Measurements from ENCODE around the gene AUP1.
"Not testable (repeated sequence)": the region's sequence is repeated elsewhere in the genome, so short reads cannot be mapped to it uniquely, and the experiment has no call there.

Gene AUP1

DNA sequence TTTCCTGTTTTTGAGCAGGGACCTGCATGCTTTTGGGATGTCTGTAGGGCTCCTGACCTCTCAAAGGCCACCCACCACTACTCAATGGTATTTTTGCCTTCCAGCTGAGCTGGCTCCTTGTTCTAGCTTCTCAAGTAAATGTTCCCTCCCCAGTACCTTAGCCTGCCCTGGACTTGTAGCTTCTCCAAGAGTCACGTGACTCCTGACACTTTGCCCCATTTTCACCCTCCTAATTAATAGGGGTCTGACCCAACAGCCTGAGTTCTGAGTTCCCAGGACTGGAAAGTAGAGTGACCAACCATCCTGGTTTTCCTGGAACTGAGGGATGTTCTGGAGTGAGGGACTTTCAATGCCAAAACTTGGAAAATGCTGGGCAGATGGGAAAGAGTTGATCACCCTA, 34.1 kb downstream of the AUP1 start:
- no peak for DNase-seq

DNA sequence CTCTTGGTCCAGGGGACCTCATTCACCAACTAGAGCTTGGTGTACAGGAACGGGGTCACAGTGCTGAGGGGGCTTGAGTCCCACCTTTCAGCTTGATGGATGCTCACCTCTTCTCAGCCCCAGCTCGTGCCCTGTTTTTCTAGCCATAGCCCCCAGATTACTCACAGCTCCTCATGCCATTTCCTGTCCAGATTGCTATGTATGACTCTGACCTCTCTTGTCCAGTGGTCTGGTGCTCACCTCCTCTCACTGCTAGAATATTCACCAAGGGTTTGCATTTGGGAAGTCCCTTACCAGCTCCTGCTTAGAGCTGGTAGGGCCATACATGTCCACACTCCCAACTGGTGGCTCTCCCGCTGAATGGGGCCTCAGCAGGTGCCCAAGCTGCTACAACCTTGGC, 36.0 kb downstream of the AUP1 start:
- DNase-seq: no peak

DNA sequence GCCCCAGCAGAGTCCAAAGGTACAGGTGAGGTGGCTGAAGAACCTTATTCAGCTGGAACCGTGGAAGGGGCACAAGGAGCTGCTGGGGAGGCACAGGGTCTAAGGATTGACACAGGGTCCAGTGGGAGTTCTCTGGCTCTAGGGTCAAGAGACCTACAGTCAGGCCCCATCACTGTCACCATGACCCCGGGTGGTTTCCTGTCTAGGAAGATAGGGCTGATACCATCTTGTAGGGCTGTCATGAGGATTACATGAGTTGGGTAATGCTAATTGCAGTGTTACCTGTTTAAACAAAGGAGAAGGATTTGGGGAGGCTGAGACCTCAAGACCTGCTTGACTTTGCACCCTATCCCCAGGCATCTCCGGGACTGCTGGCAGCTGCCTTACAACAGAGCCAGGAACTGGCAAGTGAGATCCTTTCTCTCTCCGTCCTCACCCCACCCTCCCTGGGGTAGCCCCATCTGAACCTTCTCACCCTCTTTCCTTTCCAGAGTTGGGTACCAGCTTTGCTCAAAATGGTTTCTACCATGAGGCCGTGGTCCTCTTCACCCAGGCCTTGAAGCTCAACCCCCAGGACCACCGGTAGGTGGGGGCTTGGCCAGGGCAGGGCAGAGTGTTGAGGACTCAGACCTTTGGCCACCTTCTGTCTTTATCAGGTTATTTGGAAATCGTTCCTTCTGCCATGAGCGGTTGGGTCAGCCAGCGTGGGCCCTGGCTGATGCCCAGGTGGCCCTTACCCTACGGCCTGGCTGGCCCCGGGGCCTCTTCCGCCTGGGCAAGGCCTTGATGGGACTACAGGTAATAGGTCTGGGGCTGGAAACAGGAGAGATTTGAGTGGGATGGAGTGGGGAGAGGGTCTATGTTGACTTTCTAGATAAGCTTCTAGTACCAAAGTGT, 37.6 kb downstream of the AUP1 start:
- no peak for DNase-seq

DNA sequence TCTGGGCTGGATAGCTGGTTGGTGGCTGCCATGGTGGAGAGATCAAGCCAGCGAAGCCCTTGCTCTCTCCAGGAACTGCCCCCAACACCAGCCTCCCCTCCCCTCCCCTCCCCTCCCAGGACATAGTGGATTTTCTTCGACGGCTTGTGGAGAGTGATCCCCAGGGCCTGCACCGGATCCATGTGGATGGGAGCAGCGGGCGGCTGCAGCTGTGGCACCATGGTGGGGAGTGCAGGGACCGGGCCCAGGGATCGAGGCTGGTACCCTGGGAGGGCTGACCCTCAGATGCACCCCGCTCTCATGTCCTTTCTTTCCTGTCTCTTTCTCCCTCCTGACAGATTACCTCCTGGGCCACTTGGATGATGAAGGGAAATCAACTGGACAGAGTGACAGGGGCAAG, 39.6 kb downstream of the AUP1 start:
- no peak for DNase-seq

DNA sequence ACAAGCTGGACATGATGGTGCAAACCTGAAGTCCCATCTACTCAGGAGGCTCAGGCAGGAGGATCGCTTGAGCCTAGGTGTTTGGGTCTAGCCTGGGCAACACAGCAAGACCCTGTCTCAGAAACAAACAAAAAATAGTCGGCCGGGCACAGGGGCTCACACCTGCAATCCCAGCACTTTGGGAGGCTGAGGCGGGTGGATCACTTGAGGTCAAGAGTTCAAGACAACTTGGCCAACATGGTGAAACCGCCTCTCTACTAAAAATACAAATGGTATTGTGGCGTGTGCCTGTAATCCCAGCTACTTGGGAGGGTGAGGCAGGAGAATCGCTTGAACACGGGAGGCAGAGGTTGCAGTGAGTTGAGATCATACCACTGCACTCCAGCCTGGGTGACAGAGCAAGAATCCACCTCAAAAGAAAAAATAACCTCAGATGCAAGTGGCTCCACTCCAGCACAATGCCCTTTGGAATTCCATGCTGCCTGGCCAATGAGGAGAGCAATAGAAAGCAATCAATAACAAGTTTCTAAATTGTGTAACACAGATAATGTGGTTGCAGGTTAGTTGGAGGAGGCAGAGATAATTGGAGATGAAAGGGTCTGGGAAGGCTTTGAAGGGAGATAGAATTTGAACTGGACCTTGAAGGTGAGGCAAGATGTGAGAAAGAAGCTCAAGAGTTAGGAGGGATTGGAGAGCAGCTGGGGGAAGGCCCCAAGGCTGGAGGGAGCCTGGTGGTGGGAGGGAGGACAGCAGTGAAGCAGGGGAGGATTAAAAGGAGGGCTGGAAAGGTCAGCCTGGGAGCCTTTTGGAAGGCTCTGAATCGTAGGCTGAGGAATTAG, 40.6 kb downstream of the AUP1 start:
- DNase-seq: no peak

DNA sequence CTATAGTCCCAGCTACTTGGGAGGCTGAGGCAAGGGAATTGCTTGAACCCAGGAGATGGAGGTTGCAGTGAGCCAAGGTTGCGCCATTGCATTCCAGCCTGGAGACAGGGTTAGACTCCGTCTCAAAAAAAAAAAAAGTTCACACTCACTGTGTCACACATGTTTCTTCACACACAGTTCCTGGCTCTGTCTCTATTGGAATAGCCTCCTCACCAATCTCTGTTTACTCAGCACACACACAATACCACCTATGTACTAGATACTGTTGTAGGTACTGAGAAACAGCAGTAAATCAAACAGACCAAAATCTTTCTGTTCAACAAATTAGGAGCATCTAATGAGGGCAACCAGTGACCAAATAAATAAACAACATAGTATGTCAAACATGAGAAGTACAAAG, 43.4 kb downstream of the AUP1 start:
- no peak for DNase-seq

DNA sequence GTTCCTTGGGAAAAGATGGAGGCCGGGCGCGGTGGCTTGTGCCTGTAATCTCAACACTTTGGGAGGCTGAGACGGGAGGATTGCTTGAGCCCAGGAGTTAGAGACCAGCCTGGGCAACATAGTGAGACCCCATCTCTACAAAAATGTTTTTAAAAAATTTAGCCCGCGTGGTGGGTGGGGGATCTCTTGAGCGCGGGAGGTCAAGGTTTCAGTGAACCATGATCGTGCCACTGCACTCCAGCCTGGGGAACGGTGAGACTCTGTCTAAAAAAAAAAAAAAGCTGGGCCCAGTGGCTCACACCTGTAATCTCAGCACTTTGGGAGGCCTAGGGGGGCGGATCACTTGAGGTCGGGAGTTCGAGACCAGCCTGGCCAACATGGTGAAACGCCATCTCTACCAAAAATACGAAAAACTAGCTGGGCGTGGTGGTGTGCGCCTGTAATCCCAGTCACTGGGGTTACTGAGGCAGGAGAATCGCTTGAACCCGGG, 45.8 kb downstream of the AUP1 start:
- not testable (repeated sequence) for DNase-seq

DNA sequence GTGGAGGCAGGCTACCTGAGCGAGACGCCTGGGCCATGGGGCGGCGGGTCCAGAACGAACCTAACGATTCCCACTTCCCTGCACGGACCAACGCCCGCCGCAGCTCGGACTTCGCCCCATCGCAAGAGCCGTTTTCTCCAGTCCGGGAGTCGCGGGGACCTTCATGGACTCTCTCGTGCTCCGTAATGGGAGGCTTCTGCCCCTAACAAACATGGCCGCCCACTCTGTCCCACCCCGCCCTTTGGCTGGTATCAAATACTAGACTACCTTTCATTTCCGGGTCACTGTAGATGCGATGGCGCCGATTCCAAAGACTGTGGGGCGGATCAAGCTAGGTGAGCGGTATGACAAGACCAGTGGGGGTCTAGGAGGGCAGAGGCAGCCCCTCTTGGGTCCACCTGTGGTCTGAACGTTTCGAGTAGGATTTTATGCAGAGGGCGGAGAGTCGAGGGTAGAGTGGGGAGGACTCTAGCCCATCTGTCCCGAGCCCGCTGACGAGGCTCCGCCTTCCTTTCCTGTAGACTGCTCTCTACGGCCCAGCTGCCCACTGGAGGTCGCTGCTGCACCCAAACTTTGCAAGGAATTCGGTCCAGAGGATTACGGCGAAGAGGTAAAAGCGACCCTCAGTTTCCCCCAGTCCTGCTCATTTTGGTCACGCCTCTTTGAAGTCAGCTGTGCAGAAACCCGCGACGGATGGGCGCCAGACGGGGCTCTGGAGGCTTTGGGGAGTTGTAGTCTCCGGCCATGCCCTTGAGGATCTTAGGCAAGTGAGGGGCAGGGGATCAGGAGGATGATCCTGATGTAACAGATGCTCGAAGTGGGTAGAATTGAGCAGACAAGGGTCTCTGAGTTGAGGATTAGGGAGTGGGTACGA, 46.5 kb downstream of the AUP1 start, which contains the start of the genes CCDC142 and TTC31:
Gene CCDC142 (minus strand): TSS at position 198 of the 874 bp plus-strand sequence. CDS start 161 bp downstream, at position 37.
Gene TTC31 (plus strand): TSS at position 281 of the 874 bp plus-strand sequence. CDS start 15 bp downstream, at position 296.
- DNase-seq: peak; percentile 97

DNA sequence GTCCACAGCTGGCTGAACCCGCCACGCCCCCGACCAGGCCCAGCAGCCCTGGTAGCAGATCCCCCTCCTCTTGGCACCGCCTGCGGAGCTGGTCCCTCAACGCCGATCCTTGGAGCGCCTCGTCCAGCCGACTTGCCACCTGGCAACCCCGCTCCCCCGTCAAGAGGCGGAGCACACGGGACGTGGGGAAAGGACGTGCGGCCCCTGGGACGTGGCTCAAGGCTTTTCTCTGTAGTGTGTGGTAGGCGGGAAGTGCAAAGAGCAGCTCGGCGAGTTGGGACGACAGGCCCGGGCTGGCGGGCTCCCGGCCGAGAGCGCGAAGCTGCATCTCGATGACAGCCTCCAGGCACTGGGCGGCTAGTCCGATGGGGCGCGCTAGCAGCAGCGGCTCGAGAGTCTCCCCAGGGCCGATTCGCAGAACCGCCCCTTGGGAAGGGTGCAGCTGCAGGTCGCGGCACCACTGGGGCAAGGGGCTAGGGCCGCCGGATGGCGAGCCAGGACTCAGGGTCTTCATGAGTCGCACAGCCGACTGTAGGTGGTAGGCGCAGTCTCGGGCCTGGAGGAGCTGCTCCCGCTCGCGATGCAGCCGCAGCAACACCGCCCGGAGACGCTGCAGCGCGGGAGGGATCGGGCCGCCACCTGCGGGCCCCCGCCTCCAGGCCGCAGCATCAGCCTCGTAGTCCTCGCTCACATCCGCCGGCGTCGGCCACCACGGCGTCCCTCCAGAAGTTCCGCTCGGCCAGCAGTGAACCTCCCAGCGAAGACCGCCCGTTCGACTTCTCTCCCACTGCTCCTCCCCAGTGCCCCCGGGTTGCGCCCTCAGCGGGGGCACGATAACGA, 47.3 kb downstream of the AUP1 start:
- DNase-seq: peak; percentile 59

DNA sequence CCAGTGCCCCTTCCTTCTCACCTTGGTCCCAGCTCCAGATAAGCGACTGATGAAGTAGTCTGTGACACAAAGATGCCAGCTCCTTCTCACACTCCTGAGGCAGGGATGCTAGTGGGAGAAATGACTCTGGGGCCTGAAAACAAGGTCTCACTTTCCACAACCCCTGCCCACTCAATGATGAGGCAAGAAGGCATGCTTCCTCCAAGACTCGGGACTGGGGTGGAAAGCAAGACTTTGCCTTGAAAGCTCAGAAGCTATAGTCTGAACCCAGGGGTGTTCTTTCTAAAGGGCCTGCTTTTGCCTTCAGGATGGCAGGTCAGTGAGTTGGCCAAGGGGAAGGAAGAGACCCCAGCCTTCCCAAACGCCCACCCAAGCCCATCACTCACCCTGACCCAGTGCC, 48.1 kb downstream of the AUP1 start:
- DNase-seq: no peak
